ENCODE data around the gene CSNK2B.

- TF ChIP-seq, protein P1, sequence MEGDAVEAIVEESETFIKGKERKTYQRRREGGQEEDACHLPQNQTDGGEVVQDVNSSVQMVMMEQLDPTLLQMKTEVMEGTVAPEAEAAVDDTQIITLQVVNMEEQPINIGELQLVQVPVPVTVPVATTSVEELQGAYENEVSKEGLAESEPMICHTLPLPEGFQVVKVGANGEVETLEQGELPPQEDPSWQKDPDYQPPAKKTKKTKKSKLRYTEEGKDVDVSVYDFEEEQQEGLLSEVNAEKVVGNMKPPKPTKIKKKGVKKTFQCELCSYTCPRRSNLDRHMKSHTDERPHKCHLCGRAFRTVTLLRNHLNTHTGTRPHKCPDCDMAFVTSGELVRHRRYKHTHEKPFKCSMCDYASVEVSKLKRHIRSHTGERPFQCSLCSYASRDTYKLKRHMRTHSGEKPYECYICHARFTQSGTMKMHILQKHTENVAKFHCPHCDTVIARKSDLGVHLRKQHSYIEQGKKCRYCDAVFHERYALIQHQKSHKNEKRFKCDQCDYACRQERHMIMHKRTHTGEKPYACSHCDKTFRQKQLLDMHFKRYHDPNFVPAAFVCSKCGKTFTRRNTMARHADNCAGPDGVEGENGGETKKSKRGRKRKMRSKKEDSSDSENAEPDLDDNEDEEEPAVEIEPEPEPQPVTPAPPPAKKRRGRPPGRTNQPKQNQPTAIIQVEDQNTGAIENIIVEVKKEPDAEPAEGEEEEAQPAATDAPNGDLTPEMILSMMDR (IDR thresholded peaks at IDR 0.05; ENCODE audit: low read length) = no peak
- TF ChIP-seq EZH2 (optimal IDR thresholded peaks at IDR 0.05; ENCODE audit: low read depth, low read length) = no peak
Measured at GRCh38 chr6:31617010-31617409, 48.9 kb upstream of the CSNK2B start.
